H9 (cell line): ENCODE data around the gene WDR59. TPM values are rescaled to one million over a fixed set of nuclear protein-coding genes. Genes with fewer than 3 reads are reported as not detected.

Experiments
- DNase-seq: peaks from one replicate; pipeline ENCODE4 v3.0.0-alpha.2; 2017
- H2AFZ ChIP-seq: one replicate; pipeline ENCODE4 v1.6.1; 2013; ENCODE audit warnings: mild to moderate bottlenecking, low read length, control low read depth, moderate library complexity
- H2AK5ac ChIP-seq: 2 replicates; pipeline ENCODE4 v1.6.1; 2013; ENCODE audit warnings: low read length, control low read depth, mixed read lengths; ENCODE audit not compliant: insufficient read length
- H2BK120ac ChIP-seq: one replicate; pipeline ENCODE4 v1.6.1; 2013; ENCODE audit warnings: low read depth, mild to moderate bottlenecking, low read length, control low read depth, inconsistent platforms; ENCODE audit not compliant: poor library complexity, severe bottlenecking
- H2BK12ac ChIP-seq: 2 replicates; pipeline ENCODE4 v1.6.1; 2013; ENCODE audit warnings: low read length, control low read depth, mixed read lengths, low read depth; ENCODE audit not compliant: insufficient read length
- H2BK15ac ChIP-seq: 2 replicates; pipeline ENCODE4 v1.6.1; 2013; ENCODE audit warnings: low read depth, low read length, control low read depth
- H2BK20ac ChIP-seq: one replicate; pipeline ENCODE4 v1.6.1; 2013; ENCODE audit warnings: low read depth, mild to moderate bottlenecking, low read length, control low read depth, inconsistent platforms; ENCODE audit not compliant: poor library complexity, severe bottlenecking
- H2BK5ac ChIP-seq: 2 replicates; pipeline ENCODE4 v1.6.1; 2013; ENCODE audit warnings: low read length, control low read depth, mixed read lengths; ENCODE audit not compliant: insufficient read length
- H3K14ac ChIP-seq: 2 replicates; pipeline ENCODE4 v1.6.1; 2013; ENCODE audit warnings: low read length, control low read depth; ENCODE audit not compliant: insufficient read depth
- H3K18ac ChIP-seq: 2 replicates; pipeline ENCODE4 v1.6.1; 2013; ENCODE audit warnings: low read depth, mild to moderate bottlenecking, mixed read lengths, low read length, control low read depth; ENCODE audit not compliant: insufficient read length
- H3K23ac ChIP-seq: 2 replicates; pipeline ENCODE4 v1.6.1; 2013; ENCODE audit warnings: low read length, control low read depth, mixed read lengths, low read depth; ENCODE audit not compliant: insufficient read length
- H3K23me2 ChIP-seq: 2 replicates; pipeline ENCODE4 v1.6.1; 2013; ENCODE audit warnings: low read depth, mild to moderate bottlenecking, mixed read lengths, low read length, control low read depth; ENCODE audit not compliant: insufficient read length, poor library complexity, severe bottlenecking
- H3K27ac ChIP-seq: 2 replicates; pipeline ENCODE4 v1.5.1; 2013; ENCODE audit warnings: low read length, control low read depth, mixed read lengths, low read depth; ENCODE audit not compliant: insufficient read length
- H3K27me3 ChIP-seq: 2 replicates; pipeline ENCODE4 v1.6.1; 2013; ENCODE audit warnings: low read length, control low read depth, inconsistent platforms; ENCODE audit not compliant: insufficient read depth
- H3K4ac ChIP-seq: 2 replicates; pipeline ENCODE4 v1.6.1; 2013; ENCODE audit warnings: low read depth, mild to moderate bottlenecking, control low read depth, inconsistent platforms, low read length, moderate library complexity
- H3K4me1 ChIP-seq: 2 replicates; pipeline ENCODE4 v1.6.1; 2013; ENCODE audit warnings: low read length, control low read depth, inconsistent platforms; ENCODE audit not compliant: insufficient read depth
- H3K4me2 ChIP-seq: 2 replicates; pipeline ENCODE4 v1.6.1; 2013; ENCODE audit warnings: low read length, control low read depth, mixed read lengths; ENCODE audit not compliant: insufficient read length, insufficient read depth
- H3K56ac ChIP-seq: 2 replicates; pipeline ENCODE4 v1.6.1; 2013; ENCODE audit warnings: low read depth, mild to moderate bottlenecking, mixed read lengths, low read length, control low read depth; ENCODE audit not compliant: insufficient read length
- H3K79me1 ChIP-seq: 2 replicates; pipeline ENCODE4 v1.6.1; 2013; ENCODE audit warnings: low read depth, mild to moderate bottlenecking, moderate library complexity, low read length, control low read depth, inconsistent platforms; ENCODE audit not compliant: insufficient read depth, poor library complexity, severe bottlenecking
- H3K79me2 ChIP-seq: 2 replicates; pipeline ENCODE4 v1.6.1; 2013; ENCODE audit warnings: low read length, control low read depth, inconsistent platforms; ENCODE audit not compliant: insufficient read depth
- H3K9ac ChIP-seq: 2 replicates; pipeline ENCODE4 v1.6.1; 2013; ENCODE audit warnings: low read length, control low read depth, mixed read lengths; ENCODE audit not compliant: insufficient read length; ENCODE audit errors: extremely low read depth
- H3K9me3 ChIP-seq: one replicate; pipeline ENCODE4 v1.6.1; 2013; ENCODE audit warnings: low read depth, low read length, inconsistent platforms; ENCODE audit not compliant: control insufficient read depth
- H3T11ph ChIP-seq: one replicate; pipeline ENCODE4 v1.6.1; 2013; ENCODE audit warnings: mild to moderate bottlenecking, low read length, control low read depth, inconsistent platforms
- H4K20me1 ChIP-seq: one replicate; pipeline ENCODE4 v1.6.1; 2013; ENCODE audit not compliant: control insufficient read depth, insufficient read length, insufficient read depth
- H4K5ac ChIP-seq: 2 replicates; pipeline ENCODE4 v1.6.1; 2013; ENCODE audit warnings: low read depth, mild to moderate bottlenecking, mixed read lengths, low read length, control low read depth; ENCODE audit not compliant: insufficient read length
- H4K8ac ChIP-seq: replicated peaks from 2 replicates; pipeline ENCODE4 v1.6.1; 2013; ENCODE audit warnings: low read length, control low read depth, mixed read lengths, low read depth; ENCODE audit not compliant: insufficient read length
- H4K91ac ChIP-seq: 2 replicates; pipeline ENCODE4 v1.6.1; 2013; ENCODE audit warnings: low read depth, mild to moderate bottlenecking, moderate library complexity, mixed read lengths, low read length, control low read depth; ENCODE audit not compliant: insufficient read length
- H3K27ac Mint-ChIP-seq, 3 experiments: 2 replicates in 2 of 3; 3 replicates in 1 of 3; pipeline ENCODE4 v1.8.0; 2020 to 2021; ENCODE audit warnings: mixed read lengths in 3 of 3, mild to moderate bottlenecking in 1 of 3, moderate library complexity in 1 of 3
- H3K27me3 Mint-ChIP-seq: 2 replicates; pipeline ENCODE4 v1.8.0; 2021; ENCODE audit warnings: low read depth, mild to moderate bottlenecking, moderate library complexity, mixed read lengths
- H3K36me3 Mint-ChIP-seq, 3 experiments: 2 replicates in 2 of 3; 3 replicates in 1 of 3; pipeline ENCODE4 v1.8.0; 2020 to 2021; ENCODE audit warnings: low read depth in 3 of 3, mixed read lengths in 3 of 3; ENCODE audit not compliant: insufficient read depth in 1 of 3
- H3K4me1 Mint-ChIP-seq, 2 experiments: 2 replicates each; pipeline ENCODE4 v1.8.0; 2020; ENCODE audit warnings: mixed read lengths in 2 of 2
- H3K4me3 Mint-ChIP-seq, 2 experiments: 2 replicates in 1 of 2; 3 replicates in 1 of 2; pipeline ENCODE4 v1.8.0; 2020 to 2021; ENCODE audit warnings: mild to moderate bottlenecking in 2 of 2, mixed read lengths in 2 of 2, moderate library complexity in 1 of 2
- H3K9me3 Mint-ChIP-seq, 2 experiments: 2 replicates in 1 of 2; 3 replicates in 1 of 2; pipeline ENCODE4 v1.8.0; 2020; ENCODE audit warnings: mild to moderate bottlenecking in 2 of 2, mixed read lengths in 2 of 2, moderate library complexity in 1 of 2
- CTCF ChIP-seq: fragments of 200-600 bp; sonication (generic); conservative IDR thresholded peaks from 3 replicates; pipeline ENCODE4 v1.8.0; 2021; ENCODE audit warnings: antibody characterized with exemption, mild to moderate bottlenecking
- WGBS: extraction: QIAGEN DNeasy Blood & Tissue Kit; methylation state at CpG from one replicate; pipeline ENCODE4 v1.1.7; 2013; ENCODE audit warnings: missing lambda C conversion rate, low lambda C conversion rate, mixed read lengths; ENCODE audit not compliant: insufficient read length; ENCODE audit errors: extremely low coverage; 5-methylcytosine and 5-hydroxymethylcytosine counted together
- total RNA-seq: library from RNA; stranded (reverse); gene quantifications from 2 replicates; pipeline ENCODE4 v1.2.1, GENCODE V29; 2021

The WDR59 gene
- total RNA-seq, 1 experiment from 2014 or later = 97.5 TPM

GRCh38 chr16:74850027-74850426 is 134.9 kb downstream of the WDR59 start:
- H4K5ac ChIP-seq = no peak overlapping the region
- no peaks in the 10 kb centered on the region for H3K9me3 ChIP-seq
- no peak overlapping the region for H3K4ac ChIP-seq
- no peak overlapping the region for H2AK5ac ChIP-seq
- no peak overlapping the region for H2BK12ac ChIP-seq
- H2BK15ac ChIP-seq = no peak overlapping the region
- H3K36me3 Mint-ChIP-seq = no peaks in the 10 kb centered on the region; a peak in 1 of 7 replicates
- H3K56ac ChIP-seq = no peak overlapping the region
- H3K18ac ChIP-seq = no peak overlapping the region
- no peak overlapping the region for H2AFZ ChIP-seq
- no peak for DNase-seq
- 0 out of 5 replicates have a peak, but pooled peaks cover 0 to 2% of the 10 kb centered on the region in 2 experiments for H3K9me3 Mint-ChIP-seq
- H3K27ac ChIP-seq = no peak overlapping the region
- no peaks in the 10 kb centered on the region for H3K79me2 ChIP-seq
- no peak overlapping the region for H3T11ph ChIP-seq
- no peaks in the 10 kb centered on the region for H3K23me2 ChIP-seq
- TF ChIP-seq CTCF = no peak
- no peaks in the 10 kb centered on the region for H3K79me1 ChIP-seq
- H3K23ac ChIP-seq = no peak overlapping the region
- H3K27ac Mint-ChIP-seq = no peak overlapping the region
- no peak overlapping the region for H3K9ac ChIP-seq
- H2BK120ac ChIP-seq = no peak overlapping the region
- H3K4me2 ChIP-seq = no peak overlapping the region
- H2BK20ac ChIP-seq = no peak overlapping the region
- H3K27me3 ChIP-seq = no peaks in the 10 kb centered on the region
- no peak overlapping the region for H3K14ac ChIP-seq
- peaks cover 16 to 22% of the 10 kb centered on the region in 2 experiments for H3K4me1 Mint-ChIP-seq
- H2BK5ac ChIP-seq = no peak overlapping the region
- no peaks in the 10 kb centered on the region for H3K27me3 Mint-ChIP-seq
- H3K4me1 ChIP-seq = no peaks in the 10 kb centered on the region; the same call in 1 of the 2 replicates
- no peak overlapping the region for H4K8ac ChIP-seq
- H3K4me3 Mint-ChIP-seq = no peak overlapping the region
- no peaks in the 10 kb centered on the region for H4K20me1 ChIP-seq
- H4K91ac ChIP-seq = no peak overlapping the region
- no CpG with 5 or more reads among the region's 7 CpGs for WGBS
